GM23248 (cell line): ENCODE measurements around the gene ERC2.

Experiments
- EZH2 ChIP-seq: fragments of 200-600 bp; sonication (generic); IDR thresholded peaks from 2 replicates; pipeline ENCODE4 v1.6.1; 2018; ENCODE audit warnings: antibody characterized with exemption, mild to moderate bottlenecking; ENCODE audit not compliant: insufficient read depth, poor library complexity, severe bottlenecking
- EZH2phosphoT487 ChIP-seq: fragments of 200-600 bp; sonication (generic); IDR thresholded peaks from 2 replicates; pipeline ENCODE4 v1.6.1; 2018; ENCODE audit warnings: antibody characterized with exemption, moderate library complexity, mild to moderate bottlenecking, low read depth; ENCODE audit not compliant: insufficient read depth

- TF ChIP-seq EZH2 (no peak), EZH2phosphoT487 (no peak)
Observed at GRCh38 chr3:55701997-55702396, 766.3 kb downstream of the ERC2 start.
